Brain microvascular endothelial cell (primary cell): ENCODE results near the gene ARHGAP21.
A peak's percentile ranks its signal among the peaks of the same experiment; 100 is the strongest.
"Not testable (repeated sequence)": the region's sequence is repeated elsewhere in the genome, so short reads cannot be mapped to it uniquely, and the experiment has no call there.

Experiments used
- DNase-seq: peaks from one replicate; pipeline ENCODE4 v3.0.0-alpha.2; 2020
- H3K27ac ChIP-seq: fragments of 250-450 bp; sonication (Bioruptor Pico); 2 replicates; pipeline ENCODE4 v1.5.1; 2020; ENCODE audit warnings: mild to moderate bottlenecking, moderate library complexity
- H3K27me3 ChIP-seq: fragments of 250-450 bp; sonication (Bioruptor Pico); replicated peaks from 2 replicates; pipeline ENCODE4 v1.5.1; 2020; ENCODE audit warnings: mild to moderate bottlenecking
- H3K36me3 ChIP-seq: fragments of 250-450 bp; sonication (Bioruptor Pico); replicated peaks from 2 replicates; pipeline ENCODE4 v1.5.1; 2020; ENCODE audit warnings: mild to moderate bottlenecking
- H3K4me3 ChIP-seq: 2 replicates; pipeline ENCODE4 v1.5.1; 2011; ENCODE audit warnings: low read depth, mild to moderate bottlenecking, control low read depth, low read length, moderate library complexity
- in situ Hi-C: cut with HindIII; loops from 2 replicates; pipeline ENCODE4 v1.10.0; 2017; ENCODE audit warnings: low sequenced_read_pairs, low pct_ligation_motif_present
- TF ChIP-seq, protein P1 (sequence below): IDR thresholded peaks from 2 replicates; pipeline ENCODE4 v1.5.1; 2011; ENCODE audit warnings: low read depth, mild to moderate bottlenecking, moderate library complexity, low read length, control low read depth, inconsistent platforms; ENCODE audit errors: missing control alignments

The ARHGAP21 gene

DNA sequence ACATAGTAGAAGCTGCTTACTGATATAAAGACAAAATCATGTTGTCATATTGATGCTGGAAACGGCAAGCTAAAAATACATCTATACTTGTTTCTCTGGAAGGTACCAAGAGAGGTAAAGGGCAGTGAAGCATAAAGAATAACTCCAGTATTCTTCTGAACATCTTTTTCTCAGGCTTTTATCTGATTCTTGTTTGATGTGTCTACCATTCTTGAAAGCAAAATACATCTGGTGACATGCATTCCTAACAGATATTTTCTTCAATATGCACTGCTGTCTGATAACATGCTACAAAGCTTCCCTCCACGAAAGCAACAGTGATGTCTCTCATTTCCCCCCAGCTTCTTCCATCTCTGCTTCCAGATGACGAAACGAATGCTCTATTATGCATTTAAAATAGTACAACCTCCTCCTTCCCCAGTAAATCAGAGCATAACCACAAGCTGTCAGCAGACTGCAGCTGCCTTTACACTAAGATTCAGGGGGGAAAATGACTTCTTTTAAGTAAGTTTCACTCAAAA lies 100.8 kb downstream of the ARHGAP21 start:
- H3K4me3 ChIP-seq, result no peak overlapping the region
- no peak overlapping the region for H3K27ac ChIP-seq
- no peaks in the 10 kb centered on the region for H3K27me3 ChIP-seq
- in situ Hi-C loops, result no loop called here
- peaks cover 8% of the 10 kb centered on the region for H3K36me3 ChIP-seq
- TF ChIP-seq, protein P1, sequence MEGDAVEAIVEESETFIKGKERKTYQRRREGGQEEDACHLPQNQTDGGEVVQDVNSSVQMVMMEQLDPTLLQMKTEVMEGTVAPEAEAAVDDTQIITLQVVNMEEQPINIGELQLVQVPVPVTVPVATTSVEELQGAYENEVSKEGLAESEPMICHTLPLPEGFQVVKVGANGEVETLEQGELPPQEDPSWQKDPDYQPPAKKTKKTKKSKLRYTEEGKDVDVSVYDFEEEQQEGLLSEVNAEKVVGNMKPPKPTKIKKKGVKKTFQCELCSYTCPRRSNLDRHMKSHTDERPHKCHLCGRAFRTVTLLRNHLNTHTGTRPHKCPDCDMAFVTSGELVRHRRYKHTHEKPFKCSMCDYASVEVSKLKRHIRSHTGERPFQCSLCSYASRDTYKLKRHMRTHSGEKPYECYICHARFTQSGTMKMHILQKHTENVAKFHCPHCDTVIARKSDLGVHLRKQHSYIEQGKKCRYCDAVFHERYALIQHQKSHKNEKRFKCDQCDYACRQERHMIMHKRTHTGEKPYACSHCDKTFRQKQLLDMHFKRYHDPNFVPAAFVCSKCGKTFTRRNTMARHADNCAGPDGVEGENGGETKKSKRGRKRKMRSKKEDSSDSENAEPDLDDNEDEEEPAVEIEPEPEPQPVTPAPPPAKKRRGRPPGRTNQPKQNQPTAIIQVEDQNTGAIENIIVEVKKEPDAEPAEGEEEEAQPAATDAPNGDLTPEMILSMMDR, result no peak
- DNase-seq, result no peak

DNA sequence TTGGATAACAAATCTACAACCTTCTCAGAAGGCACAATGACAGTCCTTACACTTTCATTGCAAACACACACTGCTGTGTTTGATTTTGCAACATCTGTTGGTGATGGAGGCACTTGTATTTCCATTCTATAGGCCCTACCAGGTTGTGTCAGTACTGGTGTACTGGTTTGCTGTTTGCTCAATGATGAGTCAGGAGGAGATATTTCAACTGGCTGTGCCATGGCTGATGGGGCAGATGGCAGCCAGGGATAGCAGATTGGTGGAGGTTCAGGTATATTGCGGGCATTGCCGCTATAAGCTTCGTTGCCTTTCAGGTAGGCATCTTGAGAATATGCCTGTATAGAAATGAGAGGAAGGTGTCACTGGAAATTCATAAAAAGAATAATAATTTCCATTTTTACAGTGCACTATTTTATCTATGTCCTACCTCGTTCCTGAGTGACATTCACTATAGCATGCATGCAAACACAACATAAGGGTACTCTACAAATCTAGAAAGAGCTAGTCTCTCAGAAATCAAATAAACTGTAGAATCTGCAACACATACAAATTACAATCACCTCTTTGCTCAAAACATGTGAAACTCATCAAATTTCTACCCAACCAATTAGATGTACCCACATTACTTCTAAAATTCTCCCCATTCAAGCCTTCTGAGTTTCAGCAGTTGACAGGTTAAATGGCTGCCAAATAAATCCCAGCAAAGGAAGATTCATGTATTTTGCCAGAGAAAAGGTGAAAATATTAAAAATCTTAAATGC lies 102.5 kb downstream of the ARHGAP21 start:
- H3K36me3 ChIP-seq, DNase-seq, H3K27ac ChIP-seq, in situ Hi-C loops, H3K27me3 ChIP-seq, H3K4me3 ChIP-seq: not testable (repeated sequence)

DNA sequence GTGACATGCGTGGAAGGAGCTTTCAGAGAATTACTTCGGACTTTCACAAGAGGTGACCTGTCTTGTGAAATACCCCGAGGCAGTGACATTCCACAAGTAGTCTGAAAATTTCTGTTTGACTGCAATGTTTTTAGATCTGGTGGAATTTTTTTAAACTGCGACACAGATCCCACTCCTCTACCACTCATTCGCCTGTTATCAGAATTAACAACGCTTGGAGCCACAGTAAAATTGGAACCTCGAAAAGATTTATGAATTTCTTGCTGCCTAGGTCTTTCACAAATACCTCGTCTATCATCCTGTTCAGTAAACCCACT lies 103.7 kb downstream of the ARHGAP21 start:
- H3K4me3 ChIP-seq, H3K27ac ChIP-seq, H3K36me3 ChIP-seq, H3K27me3 ChIP-seq, DNase-seq, in situ Hi-C loops: not testable (repeated sequence)

DNA sequence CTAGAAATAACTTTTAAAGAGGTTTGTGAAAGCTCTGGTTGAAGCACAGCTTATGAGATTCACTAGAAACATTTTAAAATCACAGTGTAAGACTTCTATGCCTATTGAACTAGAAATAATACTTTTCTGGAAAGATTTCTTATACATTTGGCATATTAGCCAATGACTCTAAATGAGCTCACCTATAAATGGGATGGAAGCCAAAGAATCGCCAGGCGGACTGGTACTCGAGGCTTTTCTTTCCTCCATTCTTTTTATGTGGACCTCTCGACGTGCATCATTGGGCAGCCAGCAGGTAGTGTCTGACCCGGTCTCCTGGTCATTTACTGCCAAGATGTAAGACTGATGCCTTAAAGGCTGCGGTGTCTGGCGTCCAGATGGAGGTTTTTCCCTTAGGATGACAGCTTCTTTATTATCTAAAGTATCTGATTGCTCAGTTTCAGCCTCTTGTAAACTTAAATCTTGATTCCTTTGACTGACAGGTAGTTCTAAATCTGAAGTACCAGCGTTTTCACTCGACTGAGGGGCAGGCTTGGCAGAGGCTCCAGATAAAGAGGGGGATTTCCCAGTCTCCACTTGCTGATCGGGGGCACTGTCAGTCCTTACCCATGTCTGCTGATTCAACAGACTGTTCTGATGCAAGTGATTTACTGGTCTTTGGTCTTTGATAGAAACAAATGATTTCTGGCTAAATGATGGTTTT lies 104.2 kb downstream of the ARHGAP21 start:
- H3K36me3 ChIP-seq, H3K27me3 ChIP-seq, in situ Hi-C loops, H3K4me3 ChIP-seq, DNase-seq, H3K27ac ChIP-seq: not testable (repeated sequence)

DNA sequence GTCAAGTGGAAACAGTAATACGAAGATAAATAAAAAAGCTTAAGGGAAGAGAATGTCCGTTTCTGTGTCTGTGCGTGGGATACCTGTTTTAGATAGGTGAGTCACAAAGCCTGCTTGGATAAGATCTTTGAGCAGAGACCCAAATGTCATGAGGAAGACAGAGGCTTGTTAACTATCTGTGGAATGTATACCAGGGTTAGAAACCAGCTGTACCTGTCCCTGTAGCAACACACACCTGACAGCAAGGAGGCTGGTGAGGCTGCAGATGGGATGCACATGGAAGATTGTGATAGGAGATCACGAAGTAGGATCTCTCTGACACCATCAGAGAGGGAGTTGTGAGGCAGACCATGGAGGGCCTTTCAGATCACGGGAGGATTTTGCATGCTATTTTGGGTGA lies 105.3 kb downstream of the ARHGAP21 start:
- in situ Hi-C loops, result no loop called here
- no peaks in the 10 kb centered on the region for H3K27me3 ChIP-seq
- TF ChIP-seq, protein P1, result no peak
- no peak overlapping the region for H3K27ac ChIP-seq
- H3K36me3 ChIP-seq, result peaks cover 8% of the 10 kb centered on the region
- no peak for DNase-seq
- no peak overlapping the region for H3K4me3 ChIP-seq

DNA sequence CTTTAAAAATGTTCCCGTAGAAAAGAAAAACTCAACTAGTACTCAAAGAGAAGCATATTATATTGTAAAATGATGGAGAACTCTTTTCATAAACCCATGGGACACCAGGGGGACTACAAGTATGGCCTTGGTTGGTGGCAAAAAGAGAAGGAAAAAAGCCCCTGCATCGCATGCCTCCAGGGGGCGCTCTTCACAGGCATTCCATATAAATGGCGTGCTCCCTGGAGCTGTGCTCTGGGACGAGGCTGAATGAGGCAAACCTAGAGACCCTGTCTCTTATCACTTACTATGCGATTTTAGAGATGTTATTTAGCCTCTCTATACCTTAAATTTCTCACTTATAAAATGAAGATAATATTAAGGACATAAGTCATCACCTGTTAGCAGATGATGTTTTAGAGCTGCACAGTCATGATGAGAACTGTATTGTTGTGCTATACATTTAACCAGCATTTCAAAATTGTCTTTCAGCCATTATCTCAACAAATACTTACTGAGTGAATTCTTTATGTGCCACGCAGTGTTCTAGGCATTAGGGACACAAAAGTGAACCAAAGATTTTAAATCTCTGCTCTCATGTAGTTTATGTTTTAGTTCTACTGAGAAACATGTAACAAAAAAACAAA lies 105.8 kb downstream of the ARHGAP21 start:
- peak; percentile 35 for DNase-seq
- no peak overlapping the region for H3K27ac ChIP-seq
- in situ Hi-C loops, result no loop called here
- TF ChIP-seq, protein P1, result peak; percentile 92
- H3K27me3 ChIP-seq, result no peaks in the 10 kb centered on the region
- peaks cover 8% of the 10 kb centered on the region for H3K36me3 ChIP-seq
- no peak overlapping the region for H3K4me3 ChIP-seq

DNA sequence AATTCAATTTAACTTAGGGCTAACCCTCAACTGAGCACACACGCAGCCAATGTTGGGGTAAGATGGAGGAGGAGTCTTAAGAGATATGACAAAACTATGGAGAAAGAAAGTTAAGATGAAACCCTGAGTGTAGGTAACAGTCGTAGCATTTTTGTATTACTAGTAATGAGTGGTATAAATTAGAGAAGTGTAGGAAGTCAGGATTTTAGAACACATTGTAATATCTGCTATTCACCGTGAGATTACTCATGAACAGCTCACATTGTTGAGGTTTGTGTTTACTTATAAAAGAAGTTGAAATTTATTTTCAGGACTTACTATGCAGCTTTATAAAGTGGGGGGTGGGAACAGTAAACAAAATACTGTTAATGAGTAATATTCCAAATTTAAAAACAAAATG lies 107.2 kb downstream of the ARHGAP21 start:
- no peaks in the 10 kb centered on the region for H3K27me3 ChIP-seq
- peaks cover 8% of the 10 kb centered on the region for H3K36me3 ChIP-seq
- TF ChIP-seq, protein P1, result no peak
- no peak for DNase-seq
- H3K4me3 ChIP-seq, result no peak overlapping the region
- no peak overlapping the region for H3K27ac ChIP-seq
- in situ Hi-C loops, result no loop called here
